ENCODE results near the gene GXYLT2.

GXYLT2 gene

GRCh38 chr3:72894976-72895552, 7.2 kb downstream of the GXYLT2 start:
- FAIRE-seq (no peak), DNase-seq (ENCODE audit: insufficient read length, low spot score) (no peak)
- no peak for TF ChIP-seq CTCF (IDR thresholded peaks at IDR 0.05; ENCODE audit: insufficient read depth, missing control alignments)

DNA sequence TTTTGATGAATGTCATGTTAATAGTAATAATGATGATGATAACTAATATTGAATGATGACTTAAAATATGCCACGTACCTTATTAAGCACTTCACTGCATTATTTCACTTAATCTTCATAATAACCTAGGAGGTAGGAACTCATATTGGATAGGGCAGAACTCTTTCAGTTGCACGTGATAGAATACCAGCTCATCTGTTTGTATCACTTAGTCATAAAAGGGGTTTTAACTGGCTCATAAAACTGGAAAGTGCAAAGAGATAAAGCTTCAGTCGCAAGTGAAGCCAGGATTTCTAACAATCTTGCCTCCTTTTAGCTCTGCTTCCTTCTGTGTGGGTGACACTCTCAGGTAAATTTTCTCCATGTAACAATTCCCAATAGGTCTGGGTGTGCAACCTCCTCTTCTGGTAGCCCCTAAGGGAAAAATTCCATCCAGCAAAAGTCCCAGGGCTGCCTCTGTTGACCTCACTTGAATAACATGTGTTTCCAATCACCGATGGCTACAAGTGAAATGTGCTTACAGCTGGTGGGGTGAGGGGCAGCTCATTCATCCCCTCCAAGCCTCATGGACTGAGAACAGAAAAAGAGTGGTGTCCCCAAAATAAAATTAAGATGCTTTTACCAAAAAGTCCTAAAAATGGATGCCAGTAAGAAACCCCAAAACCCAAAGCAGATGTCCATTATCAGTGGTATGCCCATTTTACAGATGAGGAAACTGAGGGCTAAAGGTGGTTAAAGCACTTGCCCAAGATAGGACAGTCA, 9.3 kb downstream of the GXYLT2 start:
- FAIRE-seq (no peak), DNase-seq (ENCODE audit: insufficient read length, low spot score) (no peak)
- no peak for TF ChIP-seq CTCF (IDR thresholded peaks at IDR 0.05; ENCODE audit: insufficient read depth, missing control alignments)

DNA sequence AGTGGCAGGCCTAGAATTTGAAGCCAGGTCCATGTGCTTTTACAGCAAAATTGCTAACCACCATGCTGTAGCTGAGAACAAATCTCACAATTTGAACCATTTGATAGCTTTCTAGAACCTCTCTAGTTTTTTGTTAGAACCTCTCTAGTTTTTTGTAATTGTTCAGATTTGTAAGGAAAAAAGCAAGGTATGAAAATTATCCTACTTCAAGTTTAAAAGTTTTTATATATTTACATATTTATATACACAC, 9.8 kb downstream of the GXYLT2 start:
- no peak for TF ChIP-seq CTCF (IDR thresholded peaks at IDR 0.05; ENCODE audit: insufficient read depth, missing control alignments)
- no peak for DNase-seq (ENCODE audit: insufficient read length, low spot score)
- FAIRE-seq, result no peak

- no peak for TF ChIP-seq CTCF (IDR thresholded peaks at IDR 0.05; ENCODE audit: insufficient read depth, missing control alignments)
- DNase-seq (ENCODE audit: insufficient read length, low spot score) (no peak), FAIRE-seq (no peak)
Measured at GRCh38 chr3:72899349-72899765, 11.5 kb downstream of the GXYLT2 start.

GRCh38 chr3:72900048-72900447, 12.2 kb downstream of the GXYLT2 start:
- no peak for TF ChIP-seq CTCF (IDR thresholded peaks at IDR 0.05; ENCODE audit: insufficient read depth, missing control alignments)
- DNase-seq (ENCODE audit: insufficient read length, low spot score) (no peak), FAIRE-seq (no peak)

GRCh38 chr3:72901840-72902239, 14.0 kb downstream of the GXYLT2 start:
- TF ChIP-seq CTCF (IDR thresholded peaks at IDR 0.05; ENCODE audit: insufficient read depth, missing control alignments), result no peak
- no peak for FAIRE-seq

GRCh38 chr3:72903004-72903403, 15.2 kb downstream of the GXYLT2 start:
- FAIRE-seq (no peak), DNase-seq (ENCODE audit: insufficient read length, low spot score) (no peak)
- no peak for TF ChIP-seq CTCF (IDR thresholded peaks at IDR 0.05; ENCODE audit: insufficient read depth, missing control alignments)

More at GRCh38 chr3:72901840-72902239, 14.0 kb downstream of the GXYLT2 start:
- no peak for DNase-seq (ENCODE audit: insufficient read length, low spot score)
